Aorta (tissue), 5 donors: ENCODE measurements around the gene GNAL. TPM values are rescaled to one million over a fixed set of nuclear protein-coding genes. Genes with fewer than 3 reads are reported as not detected.
A peak's percentile ranks its signal among the peaks of the same experiment; 100 is the strongest.
"Not testable (repeated sequence)": the region's sequence is repeated elsewhere in the genome, so short reads cannot be mapped to it uniquely, and the experiment has no call there.

ENCODE experiments used
- ATAC-seq: fragments of 200-7000 bp; cut with Tn5 transposase; one replicate; pipeline ENCODE4 v1.9.1; 2022; ENCODE audit warnings: moderate library complexity; ENCODE audit not compliant: low FRiP score
- DNase-seq, 2 donors: peaks; one replicate each; pipeline ENCODE4 v3.0.0-alpha.2; 2020
- H3K27ac ChIP-seq, 2 donors: one replicate each; pipeline ENCODE4 v1.5.1; 2013; ENCODE audit warnings: low read length in 2 of 2, mild to moderate bottlenecking in 2 of 2, moderate library complexity in 2 of 2, control low read depth in 1 of 2, inconsistent platforms in 1 of 2, low read depth in 1 of 2
- H3K27me3 ChIP-seq, 2 donors: one replicate each; pipeline ENCODE4 v1.6.1; 2013; ENCODE audit warnings: control low read depth in 1 of 2, low read length in 1 of 2, mild to moderate bottlenecking in 1 of 2, moderate library complexity in 1 of 2; ENCODE audit not compliant: insufficient read depth in 2 of 2, control insufficient read depth in 1 of 2
- H3K36me3 ChIP-seq, 2 donors: one replicate each; pipeline ENCODE4 v1.6.1; 2013; ENCODE audit warnings: control low read depth in 1 of 2, low read length in 1 of 2, mild to moderate bottlenecking in 1 of 2; ENCODE audit not compliant: insufficient read depth in 2 of 2, control insufficient read depth in 1 of 2
- H3K4me1 ChIP-seq, 2 donors: one replicate each; pipeline ENCODE4 v1.6.1; 2013; ENCODE audit warnings: low read length in 2 of 2, control low read depth in 1 of 2, mild to moderate bottlenecking in 1 of 2, moderate library complexity in 1 of 2; ENCODE audit not compliant: insufficient read depth in 2 of 2, control insufficient read depth in 1 of 2
- H3K4me3 ChIP-seq, 2 donors: one replicate each; pipeline ENCODE4 v1.5.1; 2013; ENCODE audit warnings: low read length in 2 of 2, control low read depth in 1 of 2, mild to moderate bottlenecking in 1 of 2
- H3K9me3 ChIP-seq: one replicate; pipeline ENCODE4 v1.6.1; 2013; ENCODE audit warnings: mild to moderate bottlenecking, low read length; ENCODE audit not compliant: control insufficient read depth
- WGBS, 2 donors: extraction: QIAGEN DNeasy Blood & Tissue Kit; methylation state at CpG; one replicate each; pipeline ENCODE4 v1.1.7; 2013; 5-methylcytosine and 5-hydroxymethylcytosine counted together
- intact Hi-C, 2 donors: fragments of 100-400 bp; cut with DNase I; formaldehyde crosslinking; loops; one replicate each; pipeline versions ENCODE4 v1.14.2 to v1.15.0; 2022
- long read RNA-seq, 2 donors: library from polyadenylated mRNA; unstranded; transcript quantifications; one replicate each; pipeline ENCODE4 v2.0.0, GENCODE V29; 2020 to 2021
- polyA plus RNA-seq, 2 donors: library from polyadenylated mRNA; stranded (reverse); fragments of 200-250 nt; gene quantifications; one replicate each; pipeline ENCODE4 v1.2.3, GENCODE V29; 2013
- total RNA-seq, 2 donors: library from RNA; stranded (reverse); fragmentation: NEBNext Ultra II Directional; extraction: Animal tissue kit (Norgen Biotek cat#: 25700); gene quantifications; one replicate each; pipeline ENCODE4 v1.2.1, GENCODE V29; 2021
- donor health status: healthy with polysubstance abuse.
- donor health status: Bipolar disorder and iron deficiency.
- donor health status: DM: no; HTN: no; CAD: no.
- donor health status: DM: no; HTN: no; CAD: no.
- donor health status: DM: yes; HTN: yes; CAD: no.

Gene GNAL
- total RNA-seq (10 to 100 TPM; 12.0 to 15.5 TPM), polyA plus RNA-seq (1 to 10 TPM; 2.0 to 2.7 TPM)
- long read RNA-seq, donor 1, full-length matches to known transcripts, result 4 of 7 reads
- long read RNA-seq, donor 1, partial matches to known transcripts, result 0 of 7 reads
- long read RNA-seq, donor 1, other reads (novel, unspliced or antisense), result 3 of 7 reads
- long read RNA-seq, donor 2, full-length matches to known transcripts, result 3 of 13 reads
- long read RNA-seq, donor 2, partial matches to known transcripts, result 4 of 13 reads
- long read RNA-seq, donor 2, other reads (novel, unspliced or antisense), result 6 of 13 reads

DNA sequence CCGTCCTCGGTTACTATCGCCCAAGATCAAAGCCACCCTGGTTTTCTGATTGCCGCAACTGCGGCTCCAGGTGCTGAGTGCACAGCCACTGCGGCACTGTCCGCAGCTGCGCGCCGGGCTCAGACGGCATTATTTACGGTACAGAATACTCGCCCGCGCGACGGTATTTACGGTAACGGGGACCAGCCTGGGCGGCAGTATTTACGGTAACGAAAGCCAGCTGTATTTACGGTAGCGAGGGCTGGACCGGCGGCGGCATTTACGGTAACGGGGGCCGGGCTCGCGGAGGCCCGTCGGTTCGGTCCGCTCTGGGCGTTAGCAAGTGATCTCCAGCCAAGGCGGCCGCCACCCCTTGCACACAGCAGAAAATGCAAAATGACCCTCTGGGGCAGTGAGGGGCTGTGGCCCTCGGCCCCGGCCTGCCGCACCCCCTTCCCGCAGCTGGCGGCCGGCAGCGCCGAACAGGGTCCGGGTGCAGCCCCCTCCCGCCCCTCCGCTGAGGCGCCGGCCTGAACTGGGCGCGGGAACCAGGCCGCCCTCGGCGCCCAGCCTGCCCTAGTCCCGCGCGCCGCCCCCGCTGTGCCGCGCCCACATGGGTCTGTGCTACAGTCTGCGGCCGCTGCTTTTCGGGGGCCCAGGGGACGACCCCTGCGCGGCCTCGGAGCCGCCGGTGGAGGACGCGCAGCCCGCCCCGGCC, at the start of gene GNAL:
Gene GNAL (plus strand): TSS at position 293 of the 697 bp plus-strand sequence. CDS start 300 bp downstream, at position 593.
- H3K27ac ChIP-seq, result peak within 1 kb of the TSS; percentile 20 to 21
- intact Hi-C loops, result no loop called here
- H3K4me1 ChIP-seq, result no peaks in the 10 kb centered on the region
- ATAC-seq, result peak; percentile 94
- WGBS, 2 donors, result 0% methylated on average over 39 to 77 of the region's 77 CpGs
- peak within 1 kb of the TSS; percentile 41 to 76 for H3K4me3 ChIP-seq
- peaks cover under 1% of the 10 kb centered on the region for H3K9me3 ChIP-seq
- no peaks in the 10 kb centered on the region for H3K36me3 ChIP-seq
- H3K27me3 ChIP-seq, result no peaks in the 10 kb centered on the region
- peak; percentile 83 to 92 for DNase-seq

DNA sequence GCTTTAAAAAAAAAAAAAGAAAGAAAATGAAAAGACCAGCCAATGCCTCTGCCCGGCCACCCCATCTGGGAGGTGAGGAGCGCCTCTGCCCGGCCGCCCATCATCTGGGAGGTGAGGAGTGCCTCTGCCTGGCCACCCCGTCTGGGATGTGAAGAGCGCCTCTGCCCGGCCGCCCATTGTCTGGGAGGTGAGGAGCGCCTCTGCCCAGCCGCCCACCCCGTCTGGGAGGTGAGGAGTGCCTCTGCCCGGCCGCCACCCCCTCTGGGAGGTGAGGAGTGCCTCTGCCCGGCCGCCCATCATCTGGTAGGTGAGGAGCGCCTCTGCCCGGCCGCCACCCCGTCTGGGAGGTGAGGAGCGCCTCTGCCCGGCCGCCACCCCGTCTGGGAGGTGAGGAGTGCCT, 41.8 kb upstream of the GNAL start:
- ATAC-seq, H3K36me3 ChIP-seq, H3K27ac ChIP-seq, intact Hi-C loops, H3K4me3 ChIP-seq, DNase-seq, H3K27me3 ChIP-seq, H3K9me3 ChIP-seq, H3K4me1 ChIP-seq: not testable (repeated sequence)
- 95 to 96% methylated on average over 23 of the region's 23 CpGs for WGBS, 2 donors

DNA sequence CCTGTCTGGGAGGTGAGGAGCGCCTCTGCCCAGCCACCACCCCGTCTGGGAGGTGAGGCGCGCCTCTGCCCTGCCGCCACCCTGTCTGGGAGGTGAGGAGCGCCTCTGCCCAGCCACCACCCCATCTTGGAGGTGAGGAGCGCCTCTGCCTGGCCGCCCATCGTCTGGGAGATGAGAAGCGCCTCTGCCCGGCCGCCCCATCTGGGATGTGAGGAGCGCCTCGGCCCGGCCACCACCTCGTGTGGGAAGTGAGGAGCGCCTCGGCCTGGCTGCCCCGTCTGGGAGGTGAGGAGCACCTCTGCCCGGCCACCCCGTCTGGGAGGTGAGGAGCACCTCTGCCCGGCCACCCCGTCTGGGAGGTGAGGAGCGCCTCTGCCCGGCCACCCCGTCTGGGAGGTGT, 41.3 kb upstream of the GNAL start:
- H3K4me1 ChIP-seq, H3K27me3 ChIP-seq, intact Hi-C loops, H3K9me3 ChIP-seq, DNase-seq, H3K36me3 ChIP-seq, H3K4me3 ChIP-seq, H3K27ac ChIP-seq, ATAC-seq: not testable (repeated sequence)
- WGBS, 2 donors, result 96 to 98% methylated on average over 20 to 26 of the region's 26 CpGs

DNA sequence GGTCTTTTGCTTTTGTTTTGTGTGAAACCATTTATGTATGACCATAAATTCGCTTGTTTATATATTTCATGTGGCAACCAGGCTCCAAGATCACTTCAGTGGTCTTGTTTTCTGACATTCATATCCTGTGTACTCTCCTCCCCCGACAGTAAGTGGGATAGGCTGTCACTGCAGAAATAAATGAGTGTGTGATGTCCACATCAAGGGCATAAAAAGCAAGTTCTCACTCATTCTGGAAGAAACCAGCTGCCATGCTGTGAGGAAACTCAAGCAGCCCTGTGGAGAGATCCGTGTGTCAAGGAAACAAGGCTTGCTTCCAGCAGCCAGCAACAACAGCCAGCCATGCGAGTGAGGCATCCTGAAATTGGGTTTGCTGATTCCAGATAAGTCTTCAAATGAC, 39.2 kb upstream of the GNAL start:
- H3K4me3 ChIP-seq, result no peak overlapping the region
- no peaks in the 10 kb centered on the region for H3K27me3 ChIP-seq
- no peak overlapping the region for H3K27ac ChIP-seq
- intact Hi-C loops, result loop anchor here in 1 of 2 donors (10.0 kb wide), 4 partner anchors 85 to 385 kb away; partner anchors contain the start of gene CHMP1B
- no peaks in the 10 kb centered on the region for H3K4me1 ChIP-seq
- no peak for DNase-seq
- H3K9me3 ChIP-seq, result peaks cover 3% of the 10 kb centered on the region
- 80% methylated on average over 4 of the region's 4 CpGs for WGBS, 2 donors
- ATAC-seq, result no peak
- no peaks in the 10 kb centered on the region for H3K36me3 ChIP-seq

DNA sequence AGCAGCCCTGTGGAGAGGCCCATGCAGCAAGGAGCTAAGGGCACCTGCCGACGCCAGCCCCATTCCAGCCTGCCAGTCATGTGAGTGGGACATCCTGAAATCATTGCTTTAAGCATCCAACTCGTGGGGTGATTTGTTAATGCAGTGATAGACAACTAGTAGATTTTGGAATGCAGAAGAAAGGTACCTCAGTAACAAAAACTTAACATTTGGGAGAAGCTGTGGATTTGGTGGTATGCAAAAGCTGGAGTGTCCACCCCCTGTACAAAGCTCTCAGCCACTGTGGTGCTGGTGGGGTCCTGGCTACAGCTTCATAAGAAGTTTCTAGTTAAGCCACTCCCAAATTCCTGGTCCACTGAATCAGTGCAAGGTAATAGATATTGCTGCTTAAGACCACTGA, 37.2 kb upstream of the GNAL start:
- intact Hi-C loops, result loop anchor here in 1 of 2 donors (10.0 kb wide), 4 partner anchors 83 to 383 kb away; partner anchors contain the start of gene CHMP1B

DNA sequence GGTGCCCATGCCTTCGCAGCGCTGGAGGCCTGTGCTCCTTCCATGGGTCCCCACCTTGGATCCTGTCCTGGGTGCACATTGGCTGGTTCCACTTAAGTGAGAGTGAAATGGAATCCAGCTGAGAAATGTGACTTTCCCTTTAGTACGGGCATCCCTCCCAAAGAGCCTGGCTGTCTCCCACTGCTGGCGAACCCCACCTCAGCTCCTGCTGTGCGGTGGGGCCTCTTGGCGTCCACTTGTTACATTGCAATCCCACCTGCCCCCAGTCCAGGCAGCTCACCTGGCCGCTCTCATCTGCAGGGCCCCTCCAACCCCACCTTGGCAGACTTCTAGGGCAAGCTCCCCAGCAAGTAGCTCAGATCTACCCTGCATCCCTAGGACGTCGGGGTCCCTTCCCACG, 35.5 kb upstream of the GNAL start:
- H3K27ac ChIP-seq, result no peak overlapping the region
- H3K36me3 ChIP-seq, result no peaks in the 10 kb centered on the region
- ATAC-seq (no peak), DNase-seq (no peak)
- H3K9me3 ChIP-seq, result peaks cover 3% of the 10 kb centered on the region
- 69 to 81% methylated on average over 10 of the region's 10 CpGs for WGBS, 2 donors
- H3K4me3 ChIP-seq, result no peak overlapping the region
- H3K27me3 ChIP-seq, result no peaks in the 10 kb centered on the region
- H3K4me1 ChIP-seq, result no peaks in the 10 kb centered on the region
- intact Hi-C loops, result loop anchor here in 1 of 2 donors (10.0 kb wide), 4 partner anchors 81 to 381 kb away; partner anchors contain the start of gene CHMP1B

More for the DNA sequence above, 37.2 kb upstream of the GNAL start:
- Histone ChIP-seq H3K4me1 (no peaks in the 10 kb centered on the region), H3K27ac (no peak overlapping the region), H3K27me3 (no peaks in the 10 kb centered on the region), H3K9me3 (peaks cover 3% of the 10 kb centered on the region), H3K36me3 (no peaks in the 10 kb centered on the region), H3K4me3 (no peak overlapping the region)
- DNase-seq (no peak), ATAC-seq (no peak)
- 78 to 88% methylated on average over 3 of the region's 3 CpGs for WGBS, 2 donors

DNA sequence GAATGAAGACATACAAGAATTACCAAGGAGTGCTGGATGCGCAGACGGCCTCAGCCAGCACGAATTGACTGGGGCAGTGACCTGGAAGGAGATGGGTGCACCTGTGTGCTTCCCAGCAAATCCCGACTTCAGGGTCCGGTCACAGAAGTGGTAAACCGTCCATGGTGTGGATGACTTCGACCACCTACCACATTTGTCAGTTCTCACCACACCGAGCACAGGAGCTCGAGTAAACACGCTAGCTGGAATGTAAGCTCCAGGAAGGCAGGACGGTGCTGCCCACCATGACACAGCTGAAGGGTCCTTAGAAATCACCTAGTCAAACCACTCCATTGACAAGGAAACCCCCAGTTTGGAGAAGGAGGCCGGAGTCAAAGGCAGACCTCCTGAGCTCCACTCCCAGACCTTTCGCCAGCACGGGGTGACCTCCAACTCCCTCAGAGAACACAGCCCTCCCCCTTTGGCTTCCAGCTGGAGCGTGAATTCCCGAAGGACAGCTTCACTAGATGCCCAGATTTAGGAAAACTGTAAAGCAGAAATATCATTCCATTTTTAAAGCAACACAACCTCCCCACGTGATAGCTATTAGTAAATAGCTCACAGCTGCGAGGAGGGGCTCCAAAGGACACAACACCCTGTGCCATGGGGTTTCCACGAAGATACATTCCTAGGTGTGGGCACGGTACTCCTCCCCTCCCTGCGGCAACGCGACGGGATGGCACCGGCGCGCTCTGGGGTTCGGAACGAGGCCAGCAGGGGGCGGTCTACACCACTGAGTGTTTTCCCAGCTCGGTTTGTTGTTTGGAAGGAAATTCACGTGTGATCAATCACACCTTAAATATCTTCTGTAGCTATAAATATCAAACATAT, 34.1 kb upstream of the GNAL start:
- DNase-seq (peak in 1 of 2 donors; percentile 90), ATAC-seq (peak; percentile 74)
- Histone ChIP-seq H3K36me3 (no peaks in the 10 kb centered on the region), H3K27me3 (no peaks in the 10 kb centered on the region), H3K4me3 (peak overlapping the region in 1 of 2 donors; percentile 10), H3K27ac (no peak overlapping the region), H3K4me1 (no peaks in the 10 kb centered on the region), H3K9me3 (peaks cover under 1% of the 10 kb centered on the region)
- 34 to 35% methylated on average over 32 of the region's 32 CpGs for WGBS, 2 donors
- intact Hi-C loops, result loop anchor here in 1 of 2 donors (10.0 kb wide), 4 partner anchors 80 to 380 kb away; partner anchors contain the start of gene CHMP1B

DNA sequence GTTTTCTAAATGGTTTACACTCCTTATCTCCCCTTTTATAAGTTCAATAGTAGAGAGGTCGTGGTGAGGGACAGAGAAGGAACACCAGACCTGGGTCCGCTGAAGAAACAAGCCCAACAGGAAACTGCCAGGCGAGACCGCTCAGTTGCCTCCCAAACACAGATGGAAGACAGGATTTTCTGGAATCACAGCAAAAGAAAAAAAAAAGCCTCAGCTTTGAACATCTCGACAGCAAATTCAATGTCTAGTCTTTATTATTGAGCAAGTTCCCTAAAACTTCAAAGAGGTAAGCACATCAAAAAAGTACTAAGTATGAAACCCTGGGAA, 33.5 kb upstream of the GNAL start:
- no peak for DNase-seq
- intact Hi-C loops, result loop anchor here in 1 of 2 donors (10.0 kb wide), 4 partner anchors 79 to 379 kb away; partner anchors contain the start of gene CHMP1B
- H3K27me3 ChIP-seq, result no peaks in the 10 kb centered on the region
- no peaks in the 10 kb centered on the region for H3K9me3 ChIP-seq
- 14 to 16% methylated on average over 5 of the region's 5 CpGs for WGBS, 2 donors
- no peaks in the 10 kb centered on the region for H3K4me1 ChIP-seq
- H3K36me3 ChIP-seq, result no peaks in the 10 kb centered on the region
- peak overlapping the region in 1 of 2 donors; percentile 10 for H3K4me3 ChIP-seq
- ATAC-seq, result no peak
- no peak overlapping the region for H3K27ac ChIP-seq
